ENCODE results near the gene EIF5A. TPM values are rescaled to one million over a fixed set of nuclear protein-coding genes. Genes with fewer than 3 reads are reported as not detected.

The EIF5A gene
- total and polyA plus RNA-seq, 2 donors (not counting 3 experiments of a cell fraction or from before 2014, with no cell fraction given), result 650 to 859 TPM

GRCh38 chr17:7346761-7347614 is 39.6 kb downstream of the EIF5A start:
- no peak overlapping the region for H3K27ac ChIP-seq (ENCODE audit: insufficient read depth, low read depth, low read length)
- no peaks in the 10 kb centered on the region for H3K9me1 ChIP-seq (replicated peaks; ENCODE audit: control insufficient read depth, extremely low read depth, insufficient read depth, low read length)
- POLR2A ChIA-PET, result no interaction called here
- no peaks in the 10 kb centered on the region for H3K9me3 ChIP-seq (replicated peaks; ENCODE audit: control insufficient read depth, insufficient read depth, low read length)
- intact Hi-C loops (cut with micrococcal nuclease), result loop anchor here (1.0 to 2.0 kb wide), 2 partner anchors 23 to 302 kb away; partner anchors contain the start of gene SLC16A11
- dilution Hi-C loops (cut with MboI; ENCODE audit: extremely low pct_ligation_motif_present, low sequenced_read_pairs), result no loop called here
- H2AFZ ChIP-seq (ENCODE audit: low read depth, low read length), result no peak overlapping the region
- H3K4me1 ChIP-seq (ENCODE audit: control insufficient read depth, extremely low read depth, insufficient read depth, low read length), result peaks cover 11% of the 10 kb centered on the region
- no peak overlapping the region for H3K4me2 ChIP-seq (ENCODE audit: insufficient read depth, low read length)
- H3K27me3 ChIP-seq (ENCODE audit: control insufficient read depth in 2 of 2, insufficient read depth in 2 of 2, low read length in 2 of 2), result no peaks in the 10 kb centered on the region
- no peak for TF ChIP-seq MYC (IDR thresholded peaks at IDR 0.05; ENCODE audit: low read depth, low read length)
- TF ChIP-seq POLR2AphosphoS5 (IDR thresholded peaks at IDR 0.05; ENCODE audit: insufficient read depth, low read depth, low read length), result no peak
- no peak for TF ChIP-seq MAX (IDR thresholded peaks at IDR 0.05; ENCODE audit: insufficient read depth, insufficient read length)
- no peak for TF ChIP-seq EZH2 (IDR thresholded peaks at IDR 0.05; ENCODE audit: borderline replicate concordance, low read depth, low read length, severe bottlenecking)
- no peak for TF ChIP-seq CTCF (IDR thresholded peaks at IDR 0.05; ENCODE audit: extremely low read depth in 1 of 2, insufficient read depth in 1 of 2, low read depth in 1 of 2, low read length in 2 of 2)
- no peak for TF ChIP-seq GATA2 (IDR thresholded peaks at IDR 0.05; ENCODE audit: insufficient read depth, insufficient read length, low read depth, low read length)
- TF ChIP-seq JUN (IDR thresholded peaks at IDR 0.05; ENCODE audit: borderline replicate concordance, insufficient read depth, insufficient read length, low read depth), result no peak
- no peak for TF ChIP-seq FOS (IDR thresholded peaks at IDR 0.05; ENCODE audit: borderline replicate concordance, insufficient read depth, low read length)
- TF ChIP-seq POLR2A (IDR thresholded peaks at IDR 0.05; ENCODE audit: low read depth, low read length), result no peak
- no peak overlapping the region for H3K4me3 ChIP-seq (replicated peaks in 1 of 3; ENCODE audit: insufficient read depth in 1 of 3, low read depth in 1 of 3, low read length in 3 of 3)
- H3K79me2 ChIP-seq (ENCODE audit: control insufficient read depth, insufficient read depth, low read length), result no peaks in the 10 kb centered on the region
- DNase-seq (ENCODE audit: low read depth, low spot score), result no peak
- no peak overlapping the region for H3K9ac ChIP-seq (replicated peaks; ENCODE audit: extremely low read depth, insufficient read depth, low read length)
- no peaks in the 10 kb centered on the region for H3K36me3 ChIP-seq (ENCODE audit: control insufficient read depth in 2 of 2, extremely low read depth in 1 of 2, insufficient read depth in 2 of 2, low read length in 2 of 2)
- BruUV-seq (replicated peaks), result no TSS peak
- no peaks in the 10 kb centered on the region for H4K20me1 ChIP-seq (replicated peaks; ENCODE audit: control insufficient read depth, extremely low read depth, insufficient read depth, low read length)
- no peak for FAIRE-seq
- CTCF ChIA-PET, result interaction anchor here (1.0 to 3.8 kb wide), 2 partner anchors 66 to 301 kb away, joined by 3 to 31 read pairs; partner anchors contain the start of gene SLC2A4

Measured in endothelial cell of umbilical vein (primary cell).